Pancreas (tissue), 10 donors: ENCODE results near the gene COG7. TPM values are rescaled to one million over a fixed set of nuclear protein-coding genes. Genes with fewer than 3 reads are reported as not detected.
"Not testable (repeated sequence)": the region's sequence is repeated elsewhere in the genome, so short reads cannot be mapped to it uniquely, and the experiment has no call there.

ENCODE experiments used
- ATAC-seq, 4 donors: fragments of 200-7000 bp; cut with Tn5 transposase; one replicate each; pipeline versions ENCODE4 v1.8.0 to v1.9.1; 2020; ENCODE audit warnings: mild to moderate bottlenecking in 4 of 4, moderate library complexity in 4 of 4
- DNase-seq, 6 donors: peaks; one replicate each; pipeline ENCODE4 v3.0.0-alpha.2; 2020
- FAIRE-seq: peaks from 2 replicates; lab custom pipeline; 2012; peaks lifted over from hg19 to GRCh38; lab: Jason Lieb, UNC
- H3K27ac ChIP-seq, 4 donors: fragments of 200-600 bp; sonication (generic); 1 replicate in 3 of 4; 2 replicates in 1 of 4; pipeline versions ENCODE4 v1.5.0 to v1.8.0; 2020
- H3K27me3 ChIP-seq, 4 donors: fragments of 200-600 bp; one replicate each; pipeline ENCODE4 v1.8.0; 2021
- H3K36me3 ChIP-seq, 3 donors: fragments of 200-600 bp; sonication (generic) in 1 of 3; one replicate each; pipeline versions ENCODE4 v1.5.0 to v1.8.0; 2020 to 2021
- H3K4me1 ChIP-seq, 3 donors: fragments of 200-600 bp; one replicate each; pipeline ENCODE4 v1.8.0; 2021
- H3K4me3 ChIP-seq, 4 donors: fragments of 200-600 bp; sonication (generic) in 2 of 4; one replicate each; pipeline versions ENCODE4 v1.5.0 to v1.8.0; 2020 to 2021
- H3K9me3 ChIP-seq, 4 donors: fragments of 200-600 bp; one replicate each; pipeline ENCODE4 v1.8.0; 2021
- CTCF ChIP-seq, 4 donors: fragments of 200-600 bp; sonication (generic) in 3 of 4; IDR thresholded peaks; one replicate each; pipeline versions ENCODE4 v1.5.0 to v1.8.0; 2021; ENCODE audit warnings: antibody characterized with exemption in 4 of 4
- WGBS, 2 donors: extraction: QIAGEN DNeasy Blood & Tissue Kit; methylation state at CpG; one replicate each; pipeline ENCODE4 v1.1.7; 2013; 5-methylcytosine and 5-hydroxymethylcytosine counted together
- intact Hi-C, 3 donors: fragments of 100-400 bp; cut with DNase I; formaldehyde crosslinking; loops; one replicate each; pipeline versions ENCODE4 v1.11.1 to v1.14.2; 2022
- polyA plus RNA-seq, 2 donors: library from polyadenylated mRNA; stranded (reverse); fragments of 200-250 nt; gene quantifications; one replicate each; pipeline ENCODE4 v1.2.3, GENCODE V29; 2013
- total RNA-seq, 6 donors: library from RNA; stranded (reverse); fragmentation: NEBNext Ultra II Directional in 4 of 6; extraction: Animal tissue kit (Norgen Biotek cat#: 25700) in 4 of 6; gene quantifications; one replicate each; pipeline versions ENCODE4 v1.2.1 to v1.2.4, GENCODE V29; 2021 to 2023
- donor health status: healthy with polysubstance abuse.
- donor health status: DM: no; HTN: no; CAD: no; lungs with moderate emphysema.
- donor health status: DM: no; HTN: no; CAD: no.
- donor health status: control.
- donor health status: control.
- donor health status: Bipolar disorder and iron deficiency.
- donor health status: DM: yes; HTN: yes; CAD: no.
- donor health status: DM: no; HTN: no; CAD: no.
- donor health status: DM: no; HTN: no; CAD: no.
- donor health status: DM: yes; HTN: yes; CAD: no.

The COG7 gene
- total and polyA plus RNA-seq, 8 donors, result 5.9 to 34.0 (median 9.1) TPM

DNA sequence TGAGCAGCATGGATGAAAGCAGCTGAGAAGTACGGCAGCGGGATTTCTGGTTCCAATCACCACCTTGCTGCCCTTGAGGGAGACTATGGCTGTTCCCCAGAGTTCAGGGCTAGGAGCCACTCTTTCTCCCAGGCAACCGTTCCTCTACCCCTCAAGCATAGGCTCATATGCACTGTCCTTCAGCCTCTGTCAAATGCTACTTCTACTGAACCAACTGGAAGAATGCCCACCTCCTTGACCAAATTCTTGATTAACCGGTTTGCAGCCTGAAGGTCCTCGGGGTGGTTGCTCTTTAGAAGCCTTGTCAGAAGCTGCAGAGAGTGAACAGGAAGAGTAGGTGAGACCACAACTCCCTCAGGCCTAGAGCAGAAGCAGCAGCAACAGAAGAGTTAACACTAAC lies 33.5 kb upstream of the COG7 start:
- ATAC-seq, result peak; percentile 11 to 79 (median 58)
- TF ChIP-seq CTCF (IDR thresholded peaks at IDR 0.05), result no peak
- H3K27ac ChIP-seq, result no peak overlapping the region
- peaks cover 3 to 100% (median 73%) of the 10 kb centered on the region in 3 donors for H3K36me3 ChIP-seq
- no peaks in the 10 kb centered on the region for H3K9me3 ChIP-seq
- no peak for FAIRE-seq
- intact Hi-C loops, result no loop called here
- WGBS, 2 donors, result 38 to 39% methylated on average over 5 of the region's 5 CpGs
- H3K4me3 ChIP-seq, result no peak overlapping the region
- H3K27me3 ChIP-seq, result no peaks in the 10 kb centered on the region
- DNase-seq, result no peak
- no peaks in the 10 kb centered on the region for H3K4me1 ChIP-seq

GRCh38 chr16:23485841-23486240 lies 32.9 kb upstream of the COG7 start:
- WGBS, 2 donors, result 89 to 92% methylated on average over 8 of the region's 8 CpGs
- FAIRE-seq (no peak), DNase-seq (no peak), ATAC-seq (no peak)
- Histone ChIP-seq H3K4me3 (no peak overlapping the region), H3K36me3 (peaks cover 4 to 100% (median 74%) of the 10 kb centered on the region in 3 donors), H3K27ac (no peak overlapping the region), H3K4me1 (no peaks in the 10 kb centered on the region), H3K27me3 (no peaks in the 10 kb centered on the region), H3K9me3 (no peaks in the 10 kb centered on the region)
- intact Hi-C loops, result no loop called here
- no peak for TF ChIP-seq CTCF (IDR thresholded peaks at IDR 0.05)

- H3K4me1 ChIP-seq, result no peaks in the 10 kb centered on the region
- intact Hi-C loops, result no loop called here
- H3K36me3 ChIP-seq, result peaks cover 7 to 100% (median 75%) of the 10 kb centered on the region in 3 donors
- no peaks in the 10 kb centered on the region for H3K9me3 ChIP-seq
- no peak for DNase-seq
- no peaks in the 10 kb centered on the region for H3K27me3 ChIP-seq
- H3K27ac ChIP-seq, result no peak overlapping the region
- FAIRE-seq, result no peak
- 68 to 74% methylated on average over 2 of the region's 2 CpGs for WGBS, 2 donors
- no peak for TF ChIP-seq CTCF (IDR thresholded peaks at IDR 0.05)
- no peak for ATAC-seq
- H3K4me3 ChIP-seq, result no peak overlapping the region
Measured at GRCh38 chr16:23485257-23485614, 32.2 kb upstream of the COG7 start.

DNA sequence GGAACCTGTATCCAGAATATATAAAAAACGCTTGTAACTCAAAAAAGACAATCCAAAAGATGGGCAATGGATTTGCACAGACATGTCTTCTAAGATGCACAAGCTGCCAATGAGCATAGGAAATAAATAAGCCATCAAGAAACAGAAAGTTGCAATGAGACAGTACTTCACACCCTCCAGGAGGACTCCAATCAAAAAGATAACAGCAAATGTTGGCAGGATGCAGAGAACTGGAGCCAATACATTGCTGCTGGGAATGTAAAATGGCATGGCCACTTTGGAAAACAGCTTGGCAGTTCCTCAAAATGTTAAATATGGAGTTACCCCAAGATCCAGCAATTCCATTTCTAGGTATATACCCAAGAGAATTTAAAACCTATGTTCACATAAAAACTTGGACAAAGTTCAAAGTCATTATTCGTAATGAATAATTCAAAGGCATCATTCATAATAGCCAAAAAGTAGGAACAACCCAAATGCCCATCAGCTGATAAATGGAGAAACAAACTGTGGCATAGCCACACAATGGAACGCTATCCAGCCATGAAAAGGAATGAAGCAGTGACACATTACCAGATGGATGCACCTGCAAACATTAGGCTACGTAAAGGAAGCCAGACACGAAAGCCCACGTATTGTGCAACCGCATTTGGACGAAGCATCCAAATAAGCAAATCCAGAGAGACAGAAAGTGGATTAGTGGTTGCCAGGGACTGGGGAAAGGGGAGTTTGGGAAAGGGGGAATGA lies 31.7 kb upstream of the COG7 start:
- 83 to 85% methylated on average over 8 of the region's 8 CpGs for WGBS, 2 donors
- Histone ChIP-seq H3K27me3 (no peaks in the 10 kb centered on the region), H3K4me3 (no peak overlapping the region), H3K4me1 (no peaks in the 10 kb centered on the region), H3K9me3 (no peaks in the 10 kb centered on the region), H3K27ac (no peak overlapping the region), H3K36me3 (peaks cover 7 to 100% (median 76%) of the 10 kb centered on the region in 3 donors)
- ATAC-seq (no peak), DNase-seq (no peak), FAIRE-seq (no peak)
- intact Hi-C loops, result no loop called here
- TF ChIP-seq CTCF (IDR thresholded peaks at IDR 0.05), result no peak

DNA sequence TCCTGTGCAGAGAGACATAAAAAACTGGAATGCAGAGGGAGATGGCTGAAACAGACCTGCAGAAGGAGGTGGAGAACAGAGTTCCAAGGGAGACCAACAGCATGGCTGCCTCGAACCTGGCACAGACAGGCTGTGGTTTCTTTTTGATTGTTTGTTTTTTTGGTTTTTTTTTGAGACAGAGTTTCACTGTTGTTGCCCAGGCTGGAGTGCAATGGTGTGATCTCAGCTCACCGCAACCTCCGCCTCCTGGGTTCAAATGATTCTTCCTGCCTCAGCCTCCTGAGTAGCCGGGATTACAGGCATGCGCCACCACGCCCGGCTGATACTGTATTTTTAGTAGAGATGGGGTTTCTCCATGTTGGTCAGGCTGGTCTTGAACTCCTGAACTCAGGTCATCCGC lies 30.5 kb upstream of the COG7 start:
- intact Hi-C loops, H3K9me3 ChIP-seq, H3K4me1 ChIP-seq, H3K27ac ChIP-seq, H3K4me3 ChIP-seq, FAIRE-seq, DNase-seq, ATAC-seq, H3K27me3 ChIP-seq: not testable (repeated sequence)
- peaks cover 9 to 100% (median 78%) of the 10 kb centered on the region in 3 donors for H3K36me3 ChIP-seq
- 92 to 96% methylated on average over 8 of the region's 8 CpGs for WGBS, 2 donors
